Suprapubic skin (tissue), 4 donors: ENCODE measurements around the gene MCTP2.

Source experiments
- POLR2A ChIP-seq, 2 donors: fragments of 450-650 bp; IDR thresholded peaks; one replicate each; pipeline ENCODE4 v1.6.1; 2017; ENCODE audit warnings: antibody characterized with exemption in 2 of 2, mild to moderate bottlenecking in 2 of 2, moderate library complexity in 2 of 2
- POLR2AphosphoS5 ChIP-seq, 3 donors: sonication (generic); formaldehyde crosslinking; IDR thresholded peaks; one replicate each; pipeline ENCODE4 v1.6.1; 2017; ENCODE audit warnings: antibody characterized with exemption in 3 of 3
- TF ChIP-seq, protein P1 (sequence below), 2 donors: fragments of 200-600 bp in 1 of 2; fragments of 450-650 bp in 1 of 2; sonication (generic) in 1 of 2; IDR thresholded peaks; one replicate each; pipeline ENCODE4 v1.5.1; 2016 to 2019; ENCODE audit warnings: antibody characterized with exemption in 2 of 2, mild to moderate bottlenecking in 1 of 2, moderate library complexity in 1 of 2

DNA sequence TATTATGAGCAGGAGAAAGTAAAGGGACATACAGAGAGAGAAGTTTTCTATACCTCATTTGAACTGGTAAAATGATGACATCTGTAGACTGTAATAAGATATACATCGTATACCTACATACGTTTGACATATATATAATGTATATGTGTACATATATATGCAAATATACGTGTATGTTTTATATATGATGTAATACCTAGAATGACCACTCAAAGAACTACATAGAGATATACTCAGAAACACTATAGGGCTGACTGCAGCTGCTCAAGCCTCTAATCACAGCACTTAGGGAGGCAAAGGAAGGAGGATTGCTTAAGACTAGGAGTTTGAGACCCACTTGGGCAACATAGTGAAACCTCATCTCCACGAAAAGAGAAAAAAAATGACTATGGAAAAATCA lies 48.5 kb upstream of the MCTP2 start:
- TF ChIP-seq, protein P1, sequence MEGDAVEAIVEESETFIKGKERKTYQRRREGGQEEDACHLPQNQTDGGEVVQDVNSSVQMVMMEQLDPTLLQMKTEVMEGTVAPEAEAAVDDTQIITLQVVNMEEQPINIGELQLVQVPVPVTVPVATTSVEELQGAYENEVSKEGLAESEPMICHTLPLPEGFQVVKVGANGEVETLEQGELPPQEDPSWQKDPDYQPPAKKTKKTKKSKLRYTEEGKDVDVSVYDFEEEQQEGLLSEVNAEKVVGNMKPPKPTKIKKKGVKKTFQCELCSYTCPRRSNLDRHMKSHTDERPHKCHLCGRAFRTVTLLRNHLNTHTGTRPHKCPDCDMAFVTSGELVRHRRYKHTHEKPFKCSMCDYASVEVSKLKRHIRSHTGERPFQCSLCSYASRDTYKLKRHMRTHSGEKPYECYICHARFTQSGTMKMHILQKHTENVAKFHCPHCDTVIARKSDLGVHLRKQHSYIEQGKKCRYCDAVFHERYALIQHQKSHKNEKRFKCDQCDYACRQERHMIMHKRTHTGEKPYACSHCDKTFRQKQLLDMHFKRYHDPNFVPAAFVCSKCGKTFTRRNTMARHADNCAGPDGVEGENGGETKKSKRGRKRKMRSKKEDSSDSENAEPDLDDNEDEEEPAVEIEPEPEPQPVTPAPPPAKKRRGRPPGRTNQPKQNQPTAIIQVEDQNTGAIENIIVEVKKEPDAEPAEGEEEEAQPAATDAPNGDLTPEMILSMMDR (IDR thresholded peaks at IDR 0.05), result no peak
- TF ChIP-seq POLR2AphosphoS5 (IDR thresholded peaks at IDR 0.05) (no peak), POLR2A (IDR thresholded peaks at IDR 0.05) (no peak)
